Measurements from ENCODE around the gene TES.

Gene TES

DNA sequence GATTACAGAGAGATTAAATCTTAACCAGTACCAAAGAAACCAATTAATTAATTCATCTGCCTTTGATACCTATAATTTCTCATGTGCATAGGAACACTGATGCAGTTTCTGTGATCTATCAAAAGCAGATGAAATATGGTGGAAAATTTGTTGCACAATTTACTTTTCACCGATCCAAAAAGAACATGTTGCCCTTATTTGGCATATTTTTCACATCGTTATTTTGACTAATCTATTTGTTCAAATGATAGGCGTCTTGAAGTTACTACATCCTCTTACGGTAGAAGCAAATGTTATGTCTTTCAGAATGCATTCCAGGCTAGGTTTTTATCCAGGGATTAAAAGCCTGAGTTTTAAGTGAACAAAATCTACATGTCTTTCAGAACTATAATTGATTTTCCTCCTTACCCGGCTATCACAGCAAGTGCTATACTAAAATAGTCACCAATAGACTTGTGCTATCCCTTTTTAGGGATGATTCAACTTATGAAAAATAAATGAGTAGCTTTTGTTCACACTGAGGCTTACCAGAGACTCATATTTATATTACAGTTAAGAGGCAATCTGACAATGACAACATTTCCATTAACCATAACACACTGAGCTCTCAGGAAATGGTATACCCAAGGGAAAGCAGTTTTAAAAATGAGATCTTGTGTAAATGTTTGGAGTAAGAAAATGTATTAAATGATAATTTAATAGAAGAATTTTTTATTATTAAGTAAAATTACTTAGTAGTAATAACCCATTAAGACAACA is 16.8 kb upstream of the TES start:
- no peak for DNase-seq (ENCODE audit: low read depth in 2 of 2)

- no peak for DNase-seq (ENCODE audit: low read depth in 2 of 2)
Observed at GRCh38 chr7:116194115-116194514, 16.2 kb upstream of the TES start.

DNA sequence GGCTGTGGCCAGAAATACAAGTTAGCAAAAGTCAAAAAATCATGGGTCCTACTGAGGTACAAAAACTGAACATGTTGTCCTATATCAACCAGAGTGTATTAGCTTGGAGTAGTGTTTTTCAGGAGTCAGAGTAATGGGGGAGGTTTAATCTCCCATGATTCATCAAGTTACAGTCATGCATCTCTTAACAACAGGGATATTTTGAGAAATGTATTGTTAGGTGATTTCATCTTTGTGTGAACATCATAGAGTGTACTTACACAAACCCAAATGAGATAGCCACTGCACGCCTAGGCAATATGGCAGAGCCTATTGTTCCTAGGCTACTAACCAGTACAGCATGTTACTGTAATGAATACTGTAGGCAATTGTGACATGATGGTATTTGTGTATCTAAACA is 14.9 kb upstream of the TES start:
- DNase-seq (ENCODE audit: low read depth in 2 of 2) = no peak

GRCh38 chr7:116196947-116197346 is 13.4 kb upstream of the TES start:
- DNase-seq (ENCODE audit: low read depth in 2 of 2) = no peak

DNA sequence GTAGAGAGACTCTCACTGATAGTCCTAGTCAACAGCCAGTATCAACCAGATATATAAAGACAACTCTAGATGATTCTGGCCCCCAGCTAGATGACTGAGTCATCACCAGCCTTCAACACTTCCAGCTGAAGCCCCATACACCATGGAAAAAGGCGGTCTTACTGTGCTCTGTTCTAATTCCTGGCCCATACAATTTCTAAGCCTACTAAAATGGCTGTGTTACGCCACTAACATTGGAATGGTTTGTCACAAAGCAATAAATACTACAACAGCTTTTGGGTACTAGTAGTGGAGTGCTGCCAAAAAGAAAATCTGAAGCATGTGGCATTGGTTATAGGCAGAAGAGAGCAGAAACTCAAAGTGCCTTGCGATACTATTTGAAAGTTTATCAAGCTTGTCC is 13.0 kb upstream of the TES start:
- no peak for DNase-seq (ENCODE audit: low read depth in 2 of 2)

DNA sequence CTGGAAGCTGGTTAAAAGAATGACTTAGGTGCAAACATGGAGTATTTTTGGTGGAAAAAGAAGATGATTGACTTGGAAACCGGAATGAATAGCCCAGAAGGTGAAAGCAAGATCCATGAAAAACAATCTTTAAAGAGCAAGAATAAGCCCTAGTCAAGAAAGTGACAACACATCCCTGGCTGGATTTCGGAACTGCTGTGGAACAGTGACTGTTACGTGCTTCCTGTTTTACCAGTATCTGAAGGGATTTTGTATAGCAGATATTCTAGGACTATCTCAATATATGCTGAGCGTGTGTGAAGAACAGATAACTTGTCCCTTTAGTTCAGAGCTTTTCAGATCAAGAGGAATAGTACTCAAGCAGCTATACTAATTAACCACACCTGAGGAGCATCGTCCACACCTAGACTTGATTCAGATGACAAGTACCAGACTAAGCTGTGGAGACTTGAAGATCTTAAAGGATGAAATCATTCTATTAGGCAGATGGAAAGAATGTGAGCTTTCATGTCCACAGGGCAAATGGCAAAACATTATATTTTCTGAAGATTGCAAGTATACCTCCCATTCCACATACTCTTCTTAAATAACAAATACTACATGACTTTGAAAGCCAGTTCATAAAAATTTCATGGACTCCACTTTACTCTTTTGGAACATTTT is 11.5 kb upstream of the TES start:
- no peak for DNase-seq (ENCODE audit: low read depth in 2 of 2)

DNA sequence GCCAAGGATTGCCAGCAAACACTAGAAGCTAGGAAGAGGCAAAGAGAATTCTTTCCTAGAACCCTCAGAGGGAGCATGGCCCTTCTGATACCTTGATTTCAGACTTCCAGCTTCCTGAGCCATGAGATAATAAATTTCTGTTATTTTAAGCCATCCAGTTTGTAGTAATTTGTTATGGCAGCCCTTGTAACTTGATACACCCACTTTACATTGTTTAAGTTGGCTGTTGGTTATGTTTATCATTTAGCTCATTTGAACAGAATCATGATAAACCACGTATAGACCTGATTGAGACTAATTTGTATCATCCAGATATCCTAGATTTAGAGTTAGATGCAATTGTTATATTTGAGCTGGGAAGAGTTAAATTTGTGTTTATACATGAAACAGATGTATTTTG is 9.4 kb upstream of the TES start:
- DNase-seq (ENCODE audit: low read depth in 2 of 2) = no peak

DNA sequence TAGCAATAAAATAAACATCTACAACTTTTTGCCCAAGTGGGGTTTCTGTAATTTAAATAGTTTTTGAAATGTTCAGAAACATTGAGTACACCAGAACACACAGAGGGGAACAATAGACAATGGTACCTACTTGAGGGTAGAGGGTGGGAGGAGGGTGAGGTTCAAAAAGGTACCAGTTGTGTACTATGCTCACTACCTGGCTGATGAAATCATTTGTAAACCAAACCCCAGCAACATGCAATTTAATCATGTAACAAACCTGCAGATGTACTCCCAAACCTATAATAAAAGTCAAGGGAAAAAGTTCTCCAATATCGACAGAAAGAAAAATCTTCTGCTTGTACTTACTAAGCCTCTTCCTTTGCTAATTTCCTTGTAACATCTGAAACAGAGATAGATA is 4.2 kb upstream of the TES start:
- no peak for DNase-seq (ENCODE audit: low read depth in 2 of 2)

GRCh38 chr7:116208919-116209318 is 1.4 kb upstream of the TES start:
- no peak for DNase-seq (ENCODE audit: low read depth in 2 of 2)

DNA sequence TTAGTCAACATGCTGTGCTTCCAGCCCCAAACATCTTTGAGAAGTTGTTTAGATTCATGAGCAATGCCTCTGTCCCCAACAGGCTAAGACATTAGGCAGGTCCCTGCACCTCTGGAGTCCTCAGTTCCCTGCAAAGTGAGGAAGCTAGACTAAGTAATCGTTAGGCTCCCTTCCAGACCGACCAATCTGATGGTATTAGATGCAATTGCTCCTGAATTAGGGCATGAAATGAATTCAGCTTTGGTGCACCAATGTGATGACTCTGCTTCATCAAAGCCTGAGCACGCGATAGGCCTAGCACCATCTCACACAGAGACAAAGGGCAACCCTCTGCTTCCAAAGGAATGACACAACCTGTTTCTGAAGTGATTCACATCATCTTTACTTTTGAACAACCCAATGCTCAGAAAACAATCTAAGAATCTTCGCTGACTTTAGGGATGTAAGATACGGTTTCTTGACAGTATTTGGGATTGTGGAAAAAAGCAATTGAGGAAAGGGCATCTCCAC is 723 bp upstream of the TES start:
- DNase-seq (ENCODE audit: low read depth in 2 of 2) = no peak

DNA sequence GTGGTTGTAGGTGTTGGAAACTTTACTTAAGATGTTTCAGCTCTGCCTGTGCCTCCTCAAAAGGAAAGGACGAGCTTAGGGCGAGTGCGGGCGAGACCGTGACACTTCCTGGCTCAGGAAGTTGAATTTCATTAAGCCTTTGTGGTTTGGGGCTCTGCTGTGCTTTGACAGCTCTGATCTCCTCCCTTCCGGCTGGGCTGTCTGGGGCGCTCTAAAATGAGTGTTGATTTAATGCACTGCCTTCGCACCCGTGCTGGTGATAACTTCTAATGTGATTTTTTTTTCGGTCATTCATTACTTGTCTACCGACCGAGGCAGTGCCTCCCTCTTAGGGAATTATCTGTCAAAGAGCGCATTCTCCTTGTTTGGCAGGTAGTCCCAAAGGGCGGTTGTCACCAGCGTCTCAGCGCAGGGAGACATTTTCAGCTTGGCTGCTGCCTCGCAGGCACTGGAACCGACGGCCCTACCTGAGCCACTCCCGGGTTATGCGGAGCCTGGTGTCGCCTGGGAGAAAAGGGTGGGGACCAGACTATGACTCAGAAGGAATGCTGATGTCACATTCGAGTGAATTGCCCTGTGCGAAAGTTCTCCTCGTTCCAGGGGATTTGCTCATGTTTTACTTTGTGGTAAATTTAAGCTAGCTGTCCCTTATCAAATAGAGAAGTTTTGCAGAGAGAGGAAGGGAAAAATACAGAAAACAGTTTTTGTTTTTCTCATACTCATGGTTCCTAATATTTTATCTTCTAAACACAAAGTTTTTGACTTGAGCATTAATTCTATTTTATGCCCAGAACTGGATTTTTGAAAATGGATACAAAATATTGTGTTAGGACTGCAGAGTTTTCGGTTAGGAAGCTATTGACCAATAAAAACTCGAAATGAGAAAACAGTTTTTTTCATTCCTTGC is 920 bp downstream of the TES start:
- peak; percentile 56 to 61 for DNase-seq (ENCODE audit: low read depth in 2 of 2)

DNA sequence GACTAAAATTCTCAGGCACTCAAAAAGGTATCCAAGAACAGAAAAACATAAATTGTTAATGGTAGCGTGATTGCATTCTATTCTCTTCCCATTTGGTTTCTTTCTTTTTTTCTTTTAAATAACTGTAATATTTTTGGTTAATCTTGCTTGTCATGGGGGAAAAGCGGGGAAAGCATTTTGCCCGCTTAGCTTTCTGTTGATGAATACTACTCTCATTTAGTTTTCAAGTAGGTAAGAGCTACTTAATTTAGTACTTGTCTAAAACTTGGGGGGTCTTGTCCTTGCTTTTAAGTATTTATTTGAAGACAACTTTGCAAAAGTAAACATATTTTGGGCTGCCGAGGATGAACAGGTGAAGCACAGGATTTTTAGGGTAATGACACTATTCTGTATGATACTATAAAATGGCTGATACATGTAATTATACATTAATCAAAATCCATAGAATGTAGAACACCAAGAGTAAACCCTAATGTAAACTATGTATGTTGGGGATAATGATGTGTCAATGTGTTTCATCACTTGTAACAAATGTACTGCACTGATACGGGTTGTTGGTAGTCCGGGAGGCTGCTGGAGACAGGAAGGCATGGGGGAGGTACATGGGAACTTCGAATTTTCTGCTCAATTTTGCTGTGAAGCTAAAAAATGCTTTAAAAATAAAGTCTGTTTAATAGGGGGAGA is 1.7 kb downstream of the TES start:
- no peak for DNase-seq (ENCODE audit: low read depth in 2 of 2)

GRCh38 chr7:116212869-116213268 is 2.5 kb downstream of the TES start:
- DNase-seq (ENCODE audit: low read depth in 2 of 2) = no peak

GRCh38 chr7:116213361-116214130 is 3.2 kb downstream of the TES start:
- no peak for DNase-seq (ENCODE audit: low read depth in 2 of 2)

DNA sequence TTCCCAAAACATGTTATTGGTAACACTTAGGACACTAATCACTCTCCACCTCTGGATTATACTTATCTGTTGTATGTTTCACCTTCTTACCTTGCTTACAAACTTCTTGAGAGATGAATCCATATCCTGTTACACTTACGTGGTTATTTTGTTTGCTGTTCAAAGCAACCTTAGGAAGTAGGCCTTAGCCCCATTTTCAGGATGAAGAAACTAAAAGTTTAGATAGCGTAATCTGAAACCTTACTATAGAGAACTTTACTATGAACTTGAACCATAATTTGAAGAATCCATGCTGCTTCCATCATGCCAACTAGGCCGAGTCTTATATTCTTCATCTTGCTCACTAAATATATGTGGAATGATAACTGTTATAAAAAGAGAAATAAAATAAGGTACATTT is 4.6 kb downstream of the TES start:
- DNase-seq (ENCODE audit: low read depth in 2 of 2) = no peak

DNA sequence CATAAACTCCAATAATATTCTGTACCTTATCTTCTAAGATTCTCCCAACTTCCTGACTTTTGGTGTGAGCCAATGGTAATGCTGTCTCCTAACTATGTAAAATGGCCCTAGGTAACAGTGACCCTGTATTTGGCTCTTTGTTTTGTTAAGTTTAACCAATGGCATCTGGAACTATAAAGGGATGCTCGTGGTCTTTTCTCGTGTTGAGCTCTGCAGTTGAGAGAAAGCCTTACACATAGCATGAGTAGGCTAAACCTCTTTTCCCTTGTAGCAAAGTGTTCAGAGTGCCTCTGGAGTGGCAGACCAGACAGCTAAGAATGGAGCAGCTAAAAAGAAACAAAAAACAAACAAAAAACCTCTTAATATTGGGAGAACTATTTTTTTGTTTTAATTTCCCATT is 5.2 kb downstream of the TES start:
- DNase-seq (ENCODE audit: low read depth in 2 of 2) = no peak

GRCh38 chr7:116216956-116217571 is 6.7 kb downstream of the TES start:
- DNase-seq (ENCODE audit: low read depth in 2 of 2) = no peak

- no peak for DNase-seq (ENCODE audit: low read depth in 2 of 2)
Observed at GRCh38 chr7:116218051-116218645, 7.8 kb downstream of the TES start.

DNA sequence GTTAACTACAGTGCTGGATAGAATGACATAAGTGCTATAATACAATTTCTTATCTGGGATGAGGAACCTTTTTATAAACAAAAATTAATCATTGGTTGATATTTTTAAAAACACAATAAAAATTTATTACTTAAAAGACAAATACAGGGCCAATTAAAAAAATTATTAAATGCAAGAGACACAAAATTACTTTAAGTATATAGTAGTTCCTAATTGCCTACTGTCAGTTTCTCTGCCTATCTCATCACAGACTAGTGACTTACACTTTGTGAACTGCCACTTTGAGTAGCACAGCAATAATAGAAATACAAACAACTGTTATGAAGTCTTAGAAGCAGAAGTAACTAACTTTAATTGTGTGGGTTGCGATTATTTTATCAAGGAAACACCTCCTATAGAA is 8.4 kb downstream of the TES start:
- no peak for DNase-seq (ENCODE audit: low read depth in 2 of 2)

GRCh38 chr7:116219288-116219687 is 8.9 kb downstream of the TES start:
- DNase-seq (ENCODE audit: low read depth in 2 of 2) = no peak

All from activated CD4-positive, alpha-beta T cell treated with anti-CD3 and anti-CD28 coated beads for 24 hours (primary cell).